A549 (cell line): ENCODE measurements around the gene LMBR1. TPM values are rescaled to one million over a fixed set of nuclear protein-coding genes. Genes with fewer than 3 reads are reported as not detected.

Source experiments
- ATAC-seq, 2 experiments: fragments of 200-7000 bp in 1 of 2; fragments of >200 bp in 1 of 2; cut with Nextera tagmentation in 1 of 2; cut with Tn5 transposase in 1 of 2; 3 replicates each; pipeline versions ENCODE4 v1.8.0 to v1.9.1; 2018 to 2020; ENCODE audit warnings: mild to moderate bottlenecking in 1 of 2, moderate library complexity in 1 of 2
- CTCF ChIA-PET: fragments of 300-600 bp; sonication (Branson Sonifier 250); formaldehyde crosslinking; extraction: SDS; loops from one replicate; lab custom pipeline; 2021; ENCODE audit warnings: antibody characterized with exemption, inconsistent platforms; lab: Yijun Ruan, JAX
- POLR2A ChIA-PET: fragments of 350-600 bp; formaldehyde crosslinking; extraction: SDS; loops from one replicate; lab custom pipeline; 2021; ENCODE audit warnings: antibody characterized with exemption, inconsistent platforms; lab: Yijun Ruan, JAX
- DNase-seq, 2 experiments: peaks; one replicate each; pipeline versions ENCODE4 v3.0.0 to v3.0.0-alpha.2; 2011 to 2016; ENCODE audit warnings: low read depth in 1 of 2, low spot score in 1 of 2
- FAIRE-seq: peaks from 2 replicates; lab custom pipeline; 2011; peaks lifted over from hg19 to GRCh38; lab: Jason Lieb, UNC
- H3K27ac ChIP-seq, 2 experiments: fragments of >200 bp; sonication (Bioruptor Twin); formaldehyde crosslinking; 3 replicates each; pipeline ENCODE4 v1.5.1; 2016 to 2017
- H3K4me1 ChIP-seq: fragments of >200 bp; sonication (Bioruptor Twin); formaldehyde crosslinking; 3 replicates; pipeline ENCODE4 v1.6.1; 2016
- H3K4me2 ChIP-seq: fragments of >200 bp; sonication (Bioruptor Twin); formaldehyde crosslinking; 3 replicates; pipeline ENCODE4 v1.6.1; 2016
- H3K4me3 ChIP-seq: fragments of >200 bp; sonication (Bioruptor Twin); formaldehyde crosslinking; 3 replicates; pipeline ENCODE4 v1.5.1; 2016
- H3K9me3 ChIP-seq: fragments of >200 bp; sonication (Bioruptor Twin); formaldehyde crosslinking; 3 replicates; pipeline ENCODE4 v1.6.1; 2016
- CBX2 ChIP-seq: fragments of 200-600 bp; sonication (generic); IDR thresholded peaks from 2 replicates; pipeline ENCODE4 v1.6.1; 2016; ENCODE audit warnings: low read depth, mild to moderate bottlenecking, borderline replicate concordance
- CBX8 ChIP-seq: fragments of 200-600 bp; sonication (generic); IDR thresholded peaks from 2 replicates; pipeline ENCODE4 v1.6.1; 2016
- CEBPB ChIP-seq, 2 experiments: fragments of >200 bp in 1 of 2; sonication (Bioruptor Twin) in 1 of 2; formaldehyde crosslinking in 1 of 2; IDR thresholded peaks; 2 replicates each; pipeline ENCODE4 v1.6.1; 2012 to 2016
- CHD2 ChIP-seq: fragments of 150-350 bp; IDR thresholded peaks from 2 replicates; pipeline ENCODE4 v1.6.1; 2014; ENCODE audit warnings: low read length; ENCODE audit not compliant: partially characterized antibody
- CHD4 ChIP-seq: fragments of 200-600 bp; sonication (generic); IDR thresholded peaks from 2 replicates; pipeline ENCODE4 v1.6.1; 2016; ENCODE audit warnings: antibody characterized with exemption, mild to moderate bottlenecking, borderline replicate concordance
- EP300 ChIP-seq, 2 experiments: fragments of >200 bp; sonication (Bioruptor Twin); formaldehyde crosslinking; IDR thresholded peaks; 2 replicates in 1 of 2; 3 replicates in 1 of 2; pipeline ENCODE4 v1.6.1; 2016 to 2017
- ESRRA ChIP-seq: fragments of 150-350 bp; IDR thresholded peaks from 2 replicates; pipeline ENCODE4 v1.6.1; 2014; ENCODE audit warnings: mild to moderate bottlenecking, low read length, borderline replicate concordance
- FOSB ChIP-seq: fragments of 250-450 bp; sonication (Bioruptor Pico); IDR thresholded peaks from 2 replicates; pipeline ENCODE4 v1.5.0; 2020; ENCODE audit warnings: mild to moderate bottlenecking, moderate library complexity
- FOSL2 ChIP-seq, 2 experiments: fragments of 450-650 bp in 1 of 2; fragments of >200 bp in 1 of 2; sonication (Bioruptor Twin) in 1 of 2; formaldehyde crosslinking; IDR thresholded peaks; 2 replicates each; pipeline versions ENCODE4 v1.5.0 to v1.6.1; 2016 to 2020; ENCODE audit warnings: mild to moderate bottlenecking in 1 of 2, moderate library complexity in 1 of 2
- GATA3 ChIP-seq: IDR thresholded peaks from 2 replicates; pipeline ENCODE4 v1.6.1; 2012; ENCODE audit warnings: borderline replicate concordance
- HES2 ChIP-seq: fragments of >200 bp; sonication (Bioruptor Twin); formaldehyde crosslinking; IDR thresholded peaks from 2 replicates; pipeline ENCODE4 v1.6.1; 2016
- HEYL ChIP-seq: fragments of 250-450 bp; sonication (Bioruptor Pico); IDR thresholded peaks from 2 replicates; pipeline ENCODE4 v1.8.0; 2021; ENCODE audit warnings: mild to moderate bottlenecking, moderate library complexity
- HOXA7 ChIP-seq: fragments of 250-450 bp; sonication (Bioruptor Pico); IDR thresholded peaks from 2 replicates; pipeline ENCODE4 v1.5.0; 2020; ENCODE audit warnings: mild to moderate bottlenecking, moderate library complexity
- HOXB13 ChIP-seq: fragments of 250-450 bp; sonication (Bioruptor Pico); IDR thresholded peaks from 2 replicates; pipeline ENCODE4 v1.5.0; 2020; ENCODE audit warnings: low read depth, mild to moderate bottlenecking, moderate library complexity
- KDM1A ChIP-seq: fragments of 200-600 bp; sonication (generic); IDR thresholded peaks from 2 replicates; pipeline ENCODE4 v1.6.1; 2016; ENCODE audit warnings: low read depth, mild to moderate bottlenecking
- KDM5A ChIP-seq: fragments of 200-600 bp; sonication (generic); IDR thresholded peaks from 2 replicates; pipeline ENCODE4 v1.6.1; 2016; ENCODE audit warnings: antibody characterized with exemption, mild to moderate bottlenecking
- MAFK ChIP-seq: fragments of 450-650 bp; IDR thresholded peaks from 2 replicates; pipeline ENCODE4 v1.6.1; 2014; ENCODE audit not compliant: partially characterized antibody
- NR3C1 ChIP-seq: fragments of >200 bp; sonication (Bioruptor Twin); formaldehyde crosslinking; IDR thresholded peaks from 3 replicates; pipeline ENCODE4 v1.6.1; 2017
- PHF8 ChIP-seq: fragments of 200-600 bp; sonication (generic); IDR thresholded peaks from 2 replicates; pipeline ENCODE4 v1.6.1; 2016; ENCODE audit warnings: low read depth, mild to moderate bottlenecking, antibody characterized with exemption, moderate library complexity, borderline replicate concordance
- POLR2AphosphoS2 ChIP-seq: conservative IDR thresholded peaks from 2 replicates; pipeline ENCODE4 v1.6.1; 2012; ENCODE audit warnings: low read length, improper control_type of control experiment, inconsistent platforms
- RAD21 ChIP-seq, 2 experiments: fragments of >200 bp in 1 of 2; sonication (Bioruptor Twin) in 1 of 2; formaldehyde crosslinking in 1 of 2; IDR thresholded peaks in 1 of 2; conservative IDR thresholded peaks in 1 of 2; 2 replicates in 1 of 2; 3 replicates in 1 of 2; pipeline ENCODE4 v1.6.1; 2012 to 2018; ENCODE audit warnings: inconsistent platforms in 1 of 2
- RARB ChIP-seq: fragments of 250-450 bp; sonication (Bioruptor Pico); IDR thresholded peaks from 2 replicates; pipeline ENCODE4 v1.8.0; 2021; ENCODE audit warnings: mild to moderate bottlenecking, moderate library complexity
- RFX5 ChIP-seq: fragments of 450-650 bp; IDR thresholded peaks from 2 replicates; pipeline ENCODE4 v1.7.1; 2014; ENCODE audit warnings: antibody characterized with exemption, mild to moderate bottlenecking, moderate library complexity
- RNF2 ChIP-seq: fragments of 200-600 bp; sonication (generic); IDR thresholded peaks from 2 replicates; pipeline ENCODE4 v1.6.1; 2016; ENCODE audit warnings: low read depth, mild to moderate bottlenecking, antibody characterized with exemption, moderate library complexity, borderline replicate concordance
- TFCP2L1 ChIP-seq: fragments of 250-450 bp; sonication (Bioruptor Pico); IDR thresholded peaks from 2 replicates; pipeline ENCODE4 v1.5.0; 2021; ENCODE audit warnings: mild to moderate bottlenecking
- TP53 ChIP-seq: fragments of 250-450 bp; sonication (Bioruptor Pico); IDR thresholded peaks from 2 replicates; pipeline ENCODE4 v1.5.0; 2021; ENCODE audit warnings: mild to moderate bottlenecking, moderate library complexity
- ZFP36 ChIP-seq: fragments of 450-650 bp; IDR thresholded peaks from 2 replicates; pipeline ENCODE4 v1.6.1; 2014; ENCODE audit warnings: borderline replicate concordance; ENCODE audit not compliant: partially characterized antibody
- WGBS: methylation state at CpG from one replicate; pipeline ENCODE4 v1.1.6; 2017; ENCODE audit errors: missing lambda C conversion rate; 5-methylcytosine and 5-hydroxymethylcytosine counted together
- polyA plus RNA-seq, 4 experiments: library from polyadenylated mRNA; depleted of rRNA in 3 of 4; stranded (reverse); fragments of >200 nt; fragmentation: RNase III in 1 of 4; extraction: RNeasy Plus Mini Kit Qiagen cat#74134 plus additional on column Dnase treatment in 1 of 4; gene quantifications; 2 replicates in 3 of 4; 3 replicates in 1 of 4; pipeline ENCODE4 v1.2.3, GENCODE V29; 2011 to 2017
- TF ChIP-seq, protein P1 (sequence below): IDR thresholded peaks from 2 replicates; pipeline ENCODE4 v1.6.1; 2012
- TF ChIP-seq, protein P2 (sequence below): IDR thresholded peaks from 2 replicates; pipeline ENCODE4 v1.6.1; 2012
- TF ChIP-seq, protein P3 (sequence below): fragments of 200-600 bp; sonication (generic); IDR thresholded peaks from 2 replicates; pipeline ENCODE4 v1.6.1; 2016; ENCODE audit warnings: antibody characterized with exemption, mild to moderate bottlenecking, moderate library complexity

Gene LMBR1
- polyA plus RNA-seq, 2 of the 4 experiments (the other 2 are of a cell fraction), result 33.2 to 42.3 TPM

DNA sequence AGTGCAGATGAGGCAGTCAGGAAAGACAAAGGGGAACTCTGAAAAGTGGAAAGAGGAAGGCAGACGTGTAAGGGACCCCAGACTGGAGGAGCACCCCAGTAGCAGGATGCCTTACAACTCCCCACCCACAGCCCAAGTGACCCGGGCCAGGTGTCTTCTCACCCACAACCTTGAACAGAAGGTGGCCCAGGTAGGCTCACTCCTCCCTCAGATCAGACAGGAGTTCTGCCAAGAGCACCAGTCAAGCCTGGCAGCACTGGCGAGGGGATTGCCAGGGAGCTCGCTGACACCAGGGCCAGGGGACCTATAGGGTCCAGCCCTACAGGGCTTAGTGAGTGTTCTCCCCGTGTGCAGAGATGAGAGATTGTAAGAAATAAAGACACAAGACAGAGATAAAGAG lies 27.1 kb upstream of the LMBR1 start:
- CTCF ChIA-PET, result interaction anchor here (0.6 kb wide), 1 partner anchor 273 kb away, joined by 3 read pairs; no protein-coding TSS in a partner anchor
- POLR2A ChIA-PET, result no interaction called here
- Histone ChIP-seq H3K4me1 (no peaks in the 10 kb centered on the region), H3K27ac (no peak overlapping the region), H3K9me3 (no peaks in the 10 kb centered on the region), H3K4me3 (no peak overlapping the region), H3K4me2 (no peak overlapping the region)
- 40% methylated on average over 5 of the region's 5 CpGs for WGBS
- FAIRE-seq (no peak), ATAC-seq (no peak), DNase-seq (no peak)
- TF ChIP-seq HEYL, result no peak
- no peak for TF ChIP-seq ESRRA
- TF ChIP-seq RARB (CRISPR knock-in tag), result no peak
- no peak for TF ChIP-seq CBX8
- no peak for TF ChIP-seq GATA3
- no peak for TF ChIP-seq CBX2
- no peak for TF ChIP-seq CHD4
- TF ChIP-seq PHF8, result no peak
- no peak for TF ChIP-seq TP53 (CRISPR knock-in tag)
- no peak for TF ChIP-seq RFX5
- no peak for TF ChIP-seq HOXB13 (CRISPR knock-in tag)
- no peak for TF ChIP-seq RNF2
- TF ChIP-seq KDM1A, result no peak
- TF ChIP-seq RAD21 (conservative IDR thresholded peaks at IDR 0.05 in 1 of 2, IDR thresholded peaks at IDR 0.05 in 1 of 2), result no peak
- no peak for TF ChIP-seq HOXA7 (CRISPR knock-in tag)
- no peak for TF ChIP-seq FOSB (CRISPR knock-in tag)
- no peak for TF ChIP-seq MAFK
- TF ChIP-seq, protein P1, sequence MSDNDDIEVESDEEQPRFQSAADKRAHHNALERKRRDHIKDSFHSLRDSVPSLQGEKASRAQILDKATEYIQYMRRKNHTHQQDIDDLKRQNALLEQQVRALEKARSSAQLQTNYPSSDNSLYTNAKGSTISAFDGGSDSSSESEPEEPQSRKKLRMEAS, result no peak
- TF ChIP-seq, protein P2, sequence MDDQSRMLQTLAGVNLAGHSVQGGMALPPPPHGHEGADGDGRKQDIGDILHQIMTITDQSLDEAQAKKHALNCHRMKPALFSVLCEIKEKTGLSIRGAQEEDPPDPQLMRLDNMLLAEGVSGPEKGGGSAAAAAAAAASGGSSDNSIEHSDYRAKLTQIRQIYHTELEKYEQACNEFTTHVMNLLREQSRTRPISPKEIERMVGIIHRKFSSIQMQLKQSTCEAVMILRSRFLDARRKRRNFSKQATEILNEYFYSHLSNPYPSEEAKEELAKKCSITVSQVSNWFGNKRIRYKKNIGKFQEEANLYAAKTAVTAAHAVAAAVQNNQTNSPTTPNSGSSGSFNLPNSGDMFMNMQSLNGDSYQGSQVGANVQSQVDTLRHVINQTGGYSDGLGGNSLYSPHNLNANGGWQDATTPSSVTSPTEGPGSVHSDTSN, result no peak
- no peak for TF ChIP-seq CHD2

DNA sequence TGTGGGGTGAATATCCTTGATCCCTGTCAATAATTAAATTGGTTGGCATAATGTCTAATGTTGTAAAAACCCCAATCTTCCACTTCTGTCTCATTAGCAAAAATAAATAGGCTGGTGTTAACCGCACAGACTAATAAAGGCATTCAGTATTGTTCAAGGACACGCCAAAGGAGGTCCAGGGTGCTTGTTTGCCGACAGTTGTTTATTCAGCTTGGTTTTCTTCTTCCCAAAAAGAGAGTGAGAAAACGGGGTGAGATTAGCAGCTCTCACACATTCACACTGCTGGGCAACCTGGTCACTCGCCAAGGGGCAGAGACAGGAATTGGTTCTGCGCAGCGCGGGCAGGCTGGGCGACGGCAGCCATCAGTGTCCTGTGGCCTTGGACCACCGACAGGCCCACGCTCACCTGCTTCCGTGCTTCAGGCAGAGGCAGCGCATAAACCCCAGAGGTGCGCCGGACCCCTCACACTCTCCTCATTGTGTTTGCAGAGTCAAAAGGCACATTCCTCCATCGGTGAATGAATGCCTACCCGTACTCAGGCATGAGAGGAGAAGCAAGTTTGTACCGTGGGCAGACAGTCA lies 26.2 kb upstream of the LMBR1 start:
- H3K27ac ChIP-seq, result no peak overlapping the region
- DNase-seq (no peak), FAIRE-seq (no peak), ATAC-seq (no peak; a peak in 1 of 6 replicates)
- CTCF ChIA-PET, result no interaction called here
- H3K4me1 ChIP-seq, result no peaks in the 10 kb centered on the region
- no peaks in the 10 kb centered on the region for H3K9me3 ChIP-seq
- POLR2A ChIA-PET, result no interaction called here
- H3K4me2 ChIP-seq, result no peak overlapping the region
- TF ChIP-seq RFX5, result no peak
- no peak for TF ChIP-seq EP300 (IDR thresholded peaks at IDR 0.05)
- no peak for TF ChIP-seq HES2
- TF ChIP-seq, protein P3, sequence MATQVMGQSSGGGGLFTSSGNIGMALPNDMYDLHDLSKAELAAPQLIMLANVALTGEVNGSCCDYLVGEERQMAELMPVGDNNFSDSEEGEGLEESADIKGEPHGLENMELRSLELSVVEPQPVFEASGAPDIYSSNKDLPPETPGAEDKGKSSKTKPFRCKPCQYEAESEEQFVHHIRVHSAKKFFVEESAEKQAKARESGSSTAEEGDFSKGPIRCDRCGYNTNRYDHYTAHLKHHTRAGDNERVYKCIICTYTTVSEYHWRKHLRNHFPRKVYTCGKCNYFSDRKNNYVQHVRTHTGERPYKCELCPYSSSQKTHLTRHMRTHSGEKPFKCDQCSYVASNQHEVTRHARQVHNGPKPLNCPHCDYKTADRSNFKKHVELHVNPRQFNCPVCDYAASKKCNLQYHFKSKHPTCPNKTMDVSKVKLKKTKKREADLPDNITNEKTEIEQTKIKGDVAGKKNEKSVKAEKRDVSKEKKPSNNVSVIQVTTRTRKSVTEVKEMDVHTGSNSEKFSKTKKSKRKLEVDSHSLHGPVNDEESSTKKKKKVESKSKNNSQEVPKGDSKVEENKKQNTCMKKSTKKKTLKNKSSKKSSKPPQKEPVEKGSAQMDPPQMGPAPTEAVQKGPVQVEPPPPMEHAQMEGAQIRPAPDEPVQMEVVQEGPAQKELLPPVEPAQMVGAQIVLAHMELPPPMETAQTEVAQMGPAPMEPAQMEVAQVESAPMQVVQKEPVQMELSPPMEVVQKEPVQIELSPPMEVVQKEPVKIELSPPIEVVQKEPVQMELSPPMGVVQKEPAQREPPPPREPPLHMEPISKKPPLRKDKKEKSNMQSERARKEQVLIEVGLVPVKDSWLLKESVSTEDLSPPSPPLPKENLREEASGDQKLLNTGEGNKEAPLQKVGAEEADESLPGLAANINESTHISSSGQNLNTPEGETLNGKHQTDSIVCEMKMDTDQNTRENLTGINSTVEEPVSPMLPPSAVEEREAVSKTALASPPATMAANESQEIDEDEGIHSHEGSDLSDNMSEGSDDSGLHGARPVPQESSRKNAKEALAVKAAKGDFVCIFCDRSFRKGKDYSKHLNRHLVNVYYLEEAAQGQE, result no peak
- TF ChIP-seq FOSB (CRISPR knock-in tag), result no peak
- no peak for TF ChIP-seq GATA3
- no peak for TF ChIP-seq CEBPB (IDR thresholded peaks at IDR 0.05)
- no peak for TF ChIP-seq ZFP36
- no peak for TF ChIP-seq TFCP2L1
- no peak for TF ChIP-seq CHD2
- no peak for TF ChIP-seq POLR2AphosphoS2
- TF ChIP-seq FOSL2 (IDR thresholded peaks at IDR 0.05), result no peak
- TF ChIP-seq FOSL2 (CRISPR knock-in tag; IDR thresholded peaks at IDR 0.05), result no peak
- no peak for TF ChIP-seq KDM5A
- no peak for TF ChIP-seq KDM1A
- TF ChIP-seq NR3C1, result no peak
- no peak overlapping the region for H3K4me3 ChIP-seq
- WGBS, result 81% methylated on average over 19 of the region's 19 CpGs
